Stomach smooth muscle (tissue), 2 donors: ENCODE results near the gene SRP14.
"Not testable (repeated sequence)": the region's sequence is repeated elsewhere in the genome, so short reads cannot be mapped to it uniquely, and the experiment has no call there.

Source experiments
- H3K27ac ChIP-seq: one replicate; pipeline ENCODE4 v1.7.0; 2013; ENCODE audit warnings: mild to moderate bottlenecking, low read length, inconsistent platforms
- H3K27me3 ChIP-seq, 2 donors: one replicate each; pipeline ENCODE4 v1.7.0; 2013; ENCODE audit warnings: low read length in 2 of 2; ENCODE audit not compliant: insufficient read depth in 2 of 2, control insufficient read depth in 1 of 2
- H3K36me3 ChIP-seq, 2 donors: one replicate each; pipeline ENCODE4 v1.7.0; 2013; ENCODE audit warnings: low read length in 2 of 2; ENCODE audit not compliant: control insufficient read depth in 2 of 2, insufficient read depth in 2 of 2
- H3K4me1 ChIP-seq: one replicate; pipeline ENCODE4 v1.7.0; 2013; ENCODE audit warnings: low read length; ENCODE audit not compliant: control insufficient read depth, insufficient read depth
- H3K4me3 ChIP-seq, 2 donors: one replicate each; pipeline ENCODE4 v1.7.0; 2013; ENCODE audit warnings: low read length in 2 of 2
- H3K9ac ChIP-seq, 2 donors: one replicate each; pipeline ENCODE4 v1.7.0; 2013; ENCODE audit warnings: low read length in 2 of 2, mild to moderate bottlenecking in 1 of 2
- H3K9me3 ChIP-seq, 2 donors: one replicate each; pipeline ENCODE4 v1.7.0; 2013; ENCODE audit warnings: low read length in 2 of 2; ENCODE audit not compliant: control insufficient read depth in 2 of 2
- donor health status: healthy.
- donor health status: Pancreatic carcinoma.

SRP14 gene

GRCh38 chr15:40014390-40014789, 24.6 kb downstream of the SRP14 start:
- no peak overlapping the region for H3K4me3 ChIP-seq
- no peak overlapping the region for H3K27ac ChIP-seq
- H3K9ac ChIP-seq: no peak overlapping the region
- H3K9me3 ChIP-seq: no peaks in the 10 kb centered on the region
- no peaks in the 10 kb centered on the region for H3K27me3 ChIP-seq
- no peaks in the 10 kb centered on the region for H3K4me1 ChIP-seq
- peaks cover 40 to 45% of the 10 kb centered on the region in 2 donors for H3K36me3 ChIP-seq

- peaks cover 39 to 44% of the 10 kb centered on the region in 2 donors for H3K36me3 ChIP-seq
Measured at GRCh38 chr15:40013372-40013771, 25.6 kb downstream of the SRP14 start.

DNA sequence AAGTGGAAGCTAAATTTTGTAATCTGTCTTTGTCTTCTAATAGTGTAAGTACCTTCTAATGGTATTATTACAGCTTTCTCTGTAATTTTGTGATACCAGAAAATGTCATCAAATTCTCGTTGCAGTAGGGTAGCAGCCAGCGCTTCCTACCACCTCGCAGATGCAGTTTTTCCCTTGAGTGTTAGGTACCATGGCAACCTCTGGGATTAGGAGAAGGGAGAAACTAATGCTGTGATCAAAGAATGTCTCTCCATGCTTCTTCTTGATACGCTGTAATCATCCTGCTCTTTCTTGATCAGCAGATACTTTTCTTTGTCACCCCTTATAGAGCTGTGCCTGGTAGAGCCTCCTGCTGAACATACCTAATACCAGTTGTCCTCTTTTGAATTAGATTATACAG, 27.7 kb downstream of the SRP14 start:
- H3K27me3 ChIP-seq: no peaks in the 10 kb centered on the region
- H3K36me3 ChIP-seq: peaks cover 51 to 55% of the 10 kb centered on the region in 2 donors
- no peak overlapping the region for H3K9ac ChIP-seq
- H3K4me3 ChIP-seq: no peak overlapping the region
- H3K9me3 ChIP-seq: no peaks in the 10 kb centered on the region
- no peaks in the 10 kb centered on the region for H3K4me1 ChIP-seq
- no peak overlapping the region for H3K27ac ChIP-seq

More at GRCh38 chr15:40013372-40013771, 25.6 kb downstream of the SRP14 start:
- not testable (repeated sequence) for H3K4me1 ChIP-seq, H3K4me3 ChIP-seq, H3K27me3 ChIP-seq, H3K9ac ChIP-seq, H3K9me3 ChIP-seq, H3K27ac ChIP-seq

GRCh38 chr15:40010686-40011085, 28.3 kb downstream of the SRP14 start:
- Histone ChIP-seq H3K9ac (no peak overlapping the region), H3K27me3 (no peaks in the 10 kb centered on the region), H3K36me3 (peaks cover 53 to 55% of the 10 kb centered on the region in 2 donors), H3K4me3 (no peak overlapping the region), H3K9me3 (no peaks in the 10 kb centered on the region), H3K4me1 (no peaks in the 10 kb centered on the region), H3K27ac (no peak overlapping the region)

DNA sequence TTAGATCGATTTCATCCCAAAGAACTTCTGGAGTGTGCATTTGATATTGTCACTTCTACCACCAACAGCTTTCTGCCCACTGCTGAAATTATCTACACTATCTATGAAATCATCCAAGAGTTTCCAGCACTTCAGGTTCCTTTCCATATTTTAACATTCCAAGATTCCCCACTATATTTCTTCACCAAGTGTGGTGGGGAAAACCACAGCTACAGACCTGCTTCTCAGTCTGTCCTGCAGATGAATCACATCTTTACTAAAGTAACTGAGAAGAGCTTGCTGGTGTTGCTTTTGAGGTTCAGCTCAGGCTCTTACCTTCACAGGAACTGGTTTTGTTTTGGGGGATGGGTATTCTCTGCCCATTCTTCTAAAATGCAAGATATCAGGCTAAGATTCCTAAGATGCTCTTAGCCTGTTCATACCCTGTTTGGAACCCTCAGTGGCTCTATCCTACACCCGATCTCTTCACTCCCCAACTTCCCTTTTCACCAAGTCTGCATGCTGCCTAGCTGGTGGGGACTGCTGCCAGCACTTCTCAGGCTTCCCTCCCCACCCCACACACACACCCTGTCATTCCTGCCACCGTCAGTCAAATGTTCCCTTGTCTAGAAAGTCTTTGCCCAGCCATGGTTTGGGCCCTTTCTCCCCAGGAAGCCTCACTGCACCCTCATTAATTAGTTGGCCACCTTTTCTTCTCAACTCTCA, 30.8 kb downstream of the SRP14 start:
- H3K4me3 ChIP-seq: no peak overlapping the region
- no peaks in the 10 kb centered on the region for H3K9me3 ChIP-seq
- no peak overlapping the region for H3K27ac ChIP-seq
- H3K27me3 ChIP-seq: no peaks in the 10 kb centered on the region
- H3K9ac ChIP-seq: no peak overlapping the region
- H3K4me1 ChIP-seq: no peaks in the 10 kb centered on the region
- H3K36me3 ChIP-seq: peaks cover 51 to 58% of the 10 kb centered on the region in 2 donors

DNA sequence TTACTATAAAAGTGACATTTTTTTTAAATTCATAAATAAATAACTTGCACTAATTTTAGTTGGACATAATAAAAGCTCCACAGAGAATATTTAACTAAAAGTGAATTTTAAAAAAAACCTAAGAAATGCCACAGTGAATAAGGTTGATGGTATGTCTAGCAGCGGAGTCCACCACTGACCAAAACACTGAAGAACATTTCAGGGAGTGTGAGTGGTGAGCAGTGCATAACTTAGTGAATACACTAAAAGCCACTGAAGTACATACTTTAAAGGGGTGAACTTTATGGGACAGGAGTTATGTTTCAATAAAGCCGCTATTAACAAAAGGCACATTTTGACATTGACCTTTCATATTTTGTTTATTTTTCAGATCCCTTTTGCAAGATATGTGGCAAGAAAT, 32.3 kb downstream of the SRP14 start:
- H3K4me1 ChIP-seq: no peaks in the 10 kb centered on the region
- no peak overlapping the region for H3K9ac ChIP-seq
- H3K4me3 ChIP-seq: no peak overlapping the region
- no peaks in the 10 kb centered on the region for H3K9me3 ChIP-seq
- no peaks in the 10 kb centered on the region for H3K27me3 ChIP-seq
- H3K36me3 ChIP-seq: peaks cover 54 to 58% of the 10 kb centered on the region in 2 donors
- H3K27ac ChIP-seq: no peak overlapping the region

- Histone ChIP-seq H3K27ac (no peak overlapping the region), H3K27me3 (no peaks in the 10 kb centered on the region), H3K9me3 (no peaks in the 10 kb centered on the region), H3K4me3 (no peak overlapping the region), H3K36me3 (peaks cover 53 to 58% of the 10 kb centered on the region in 2 donors), H3K4me1 (no peaks in the 10 kb centered on the region), H3K9ac (no peak overlapping the region)
Measured at GRCh38 chr15:40006003-40006402, 33.0 kb downstream of the SRP14 start.

GRCh38 chr15:40003116-40003916, 35.7 kb downstream of the SRP14 start:
- H3K27me3 ChIP-seq: no peaks in the 10 kb centered on the region
- no peaks in the 10 kb centered on the region for H3K4me1 ChIP-seq
- peaks cover 40 to 44% of the 10 kb centered on the region in 2 donors for H3K36me3 ChIP-seq
- H3K27ac ChIP-seq: no peak overlapping the region
- no peak overlapping the region for H3K9ac ChIP-seq
- H3K9me3 ChIP-seq: no peaks in the 10 kb centered on the region
- no peak overlapping the region for H3K4me3 ChIP-seq

DNA sequence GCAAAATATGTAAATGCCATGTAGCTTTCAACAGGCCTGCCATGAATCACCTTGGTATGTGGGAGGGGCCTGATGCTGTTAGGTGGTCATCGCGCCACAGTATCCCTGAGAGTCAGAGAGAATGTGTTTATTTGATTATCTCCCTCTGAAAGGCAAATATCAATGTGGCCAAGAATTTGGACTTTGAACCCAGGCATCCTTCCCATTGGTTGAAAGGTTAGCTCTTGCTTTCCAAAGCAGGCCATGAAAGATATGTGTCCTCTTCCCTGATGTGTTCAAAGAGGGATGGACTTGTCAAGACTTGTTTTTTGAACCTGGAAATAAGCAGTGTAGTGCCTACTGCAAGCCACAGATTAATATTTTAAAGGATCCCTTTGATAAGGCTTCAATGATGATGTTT, 36.7 kb downstream of the SRP14 start:
- Histone ChIP-seq H3K27me3 (no peaks in the 10 kb centered on the region), H3K27ac (no peak overlapping the region), H3K36me3 (peaks cover 33 to 44% of the 10 kb centered on the region in 2 donors), H3K9me3 (no peaks in the 10 kb centered on the region), H3K4me3 (no peak overlapping the region), H3K4me1 (no peaks in the 10 kb centered on the region), H3K9ac (no peak overlapping the region)

DNA sequence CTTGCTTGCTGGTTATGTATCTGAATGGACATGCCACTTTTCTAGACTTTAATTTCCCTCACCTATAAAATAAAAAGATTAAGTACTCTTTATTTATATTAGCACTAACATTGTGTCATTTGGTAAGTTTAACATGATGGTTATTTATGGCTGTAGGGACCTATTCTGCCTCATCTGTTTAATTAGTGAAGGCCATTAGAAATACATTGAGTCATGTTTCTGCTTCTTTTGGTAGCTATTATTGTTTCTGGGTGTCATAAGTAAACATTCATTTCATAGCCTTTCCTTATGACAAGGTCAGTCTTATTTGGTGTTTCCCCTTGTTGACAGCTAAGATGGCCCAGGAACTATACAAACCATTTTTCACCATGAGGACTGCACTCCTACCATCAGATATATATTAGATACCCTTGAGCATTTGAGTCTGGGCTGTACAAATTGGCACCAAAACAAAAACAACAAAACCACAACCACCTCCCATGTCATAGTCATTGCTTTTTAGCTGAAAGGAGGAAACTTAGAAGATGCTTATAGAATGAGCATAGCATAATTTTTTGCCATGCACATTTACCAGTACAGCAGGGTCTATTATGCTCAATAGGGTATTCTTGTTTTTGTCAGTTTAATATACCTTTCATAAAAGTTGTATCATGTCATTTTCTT, 39.3 kb downstream of the SRP14 start:
- Histone ChIP-seq H3K4me3 (no peak overlapping the region), H3K9ac (no peak overlapping the region), H3K4me1 (no peaks in the 10 kb centered on the region), H3K9me3 (no peaks in the 10 kb centered on the region), H3K36me3 (peaks cover 35 to 37% of the 10 kb centered on the region in 2 donors), H3K27me3 (no peaks in the 10 kb centered on the region), H3K27ac (no peak overlapping the region)
